Right atrium auricular region (tissue), 2 donors: ENCODE measurements around the gene SPARCL1. TPM values are rescaled to one million over a fixed set of nuclear protein-coding genes. Genes with fewer than 3 reads are reported as not detected.

Experiments used
- DNase-seq: peaks from one replicate; pipeline ENCODE4 v3.0.0-alpha.2; 2019; ENCODE audit warnings: low spot score
- H3K27ac ChIP-seq, 2 donors: fragments of 200-600 bp; sonication (generic); 1 replicate in 1 of 2; 2 replicates in 1 of 2; pipeline ENCODE4 v1.5.1; 2016 to 2019
- H3K27me3 ChIP-seq, 2 donors: fragments of 200-600 bp; sonication (generic); one replicate each; pipeline versions ENCODE4 v1.5.1 to v1.6.0; 2017 to 2019
- H3K36me3 ChIP-seq: fragments of 200-600 bp; sonication (generic); one replicate; pipeline ENCODE4 v1.5.1; 2016
- H3K4me1 ChIP-seq, 2 donors: fragments of 200-600 bp; sonication (generic); one replicate each; pipeline versions ENCODE4 v1.5.1 to v1.6.0; 2017 to 2019
- H3K4me3 ChIP-seq, 2 donors: fragments of 200-600 bp; sonication (generic); 1 replicate in 1 of 2; 2 replicates in 1 of 2; pipeline ENCODE4 v1.5.1; 2017 to 2019; ENCODE audit warnings: mild to moderate bottlenecking in 1 of 2, moderate library complexity in 1 of 2
- H3K9me3 ChIP-seq, 2 donors: fragments of 200-600 bp; sonication (generic); one replicate each; pipeline ENCODE4 v1.5.1; 2019
- total RNA-seq, 2 donors: library from RNA; depleted of rRNA; stranded (reverse); fragments of >200 nt; gene quantifications; one replicate each; pipeline ENCODE4 v1.1.0, GENCODE V29; 2016
- TF ChIP-seq, protein P1 (sequence below), 2 donors: fragments of 200-600 bp; sonication (generic); IDR thresholded peaks; one replicate each; pipeline ENCODE4 v1.5.1; 2019; ENCODE audit warnings: antibody characterized with exemption in 2 of 2

The SPARCL1 gene
- total RNA-seq, 2 donors from 2014 or later, result 501 to 627 TPM

GRCh38 chr4:87567191-87567590 is 38.0 kb upstream of the SPARCL1 start:
- no peaks in the 10 kb centered on the region for H3K36me3 ChIP-seq
- no peaks in the 10 kb centered on the region for H3K4me1 ChIP-seq
- TF ChIP-seq, protein P1, sequence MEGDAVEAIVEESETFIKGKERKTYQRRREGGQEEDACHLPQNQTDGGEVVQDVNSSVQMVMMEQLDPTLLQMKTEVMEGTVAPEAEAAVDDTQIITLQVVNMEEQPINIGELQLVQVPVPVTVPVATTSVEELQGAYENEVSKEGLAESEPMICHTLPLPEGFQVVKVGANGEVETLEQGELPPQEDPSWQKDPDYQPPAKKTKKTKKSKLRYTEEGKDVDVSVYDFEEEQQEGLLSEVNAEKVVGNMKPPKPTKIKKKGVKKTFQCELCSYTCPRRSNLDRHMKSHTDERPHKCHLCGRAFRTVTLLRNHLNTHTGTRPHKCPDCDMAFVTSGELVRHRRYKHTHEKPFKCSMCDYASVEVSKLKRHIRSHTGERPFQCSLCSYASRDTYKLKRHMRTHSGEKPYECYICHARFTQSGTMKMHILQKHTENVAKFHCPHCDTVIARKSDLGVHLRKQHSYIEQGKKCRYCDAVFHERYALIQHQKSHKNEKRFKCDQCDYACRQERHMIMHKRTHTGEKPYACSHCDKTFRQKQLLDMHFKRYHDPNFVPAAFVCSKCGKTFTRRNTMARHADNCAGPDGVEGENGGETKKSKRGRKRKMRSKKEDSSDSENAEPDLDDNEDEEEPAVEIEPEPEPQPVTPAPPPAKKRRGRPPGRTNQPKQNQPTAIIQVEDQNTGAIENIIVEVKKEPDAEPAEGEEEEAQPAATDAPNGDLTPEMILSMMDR (IDR thresholded peaks at IDR 0.05), result no peak
- no peak overlapping the region for H3K4me3 ChIP-seq
- H3K27me3 ChIP-seq, result no peaks in the 10 kb centered on the region
- no peaks in the 10 kb centered on the region for H3K9me3 ChIP-seq
- DNase-seq, result no peak
- no peak overlapping the region for H3K27ac ChIP-seq

- no peak overlapping the region for H3K4me3 ChIP-seq
- no peaks in the 10 kb centered on the region for H3K27me3 ChIP-seq
- H3K27ac ChIP-seq, result no peak overlapping the region
- no peaks in the 10 kb centered on the region for H3K9me3 ChIP-seq
- H3K4me1 ChIP-seq, result no peaks in the 10 kb centered on the region
- TF ChIP-seq, protein P1 (IDR thresholded peaks at IDR 0.05), result no peak
- no peak for DNase-seq
- H3K36me3 ChIP-seq, result no peaks in the 10 kb centered on the region
Measured at GRCh38 chr4:87566276-87566675, 37.1 kb upstream of the SPARCL1 start.

DNA sequence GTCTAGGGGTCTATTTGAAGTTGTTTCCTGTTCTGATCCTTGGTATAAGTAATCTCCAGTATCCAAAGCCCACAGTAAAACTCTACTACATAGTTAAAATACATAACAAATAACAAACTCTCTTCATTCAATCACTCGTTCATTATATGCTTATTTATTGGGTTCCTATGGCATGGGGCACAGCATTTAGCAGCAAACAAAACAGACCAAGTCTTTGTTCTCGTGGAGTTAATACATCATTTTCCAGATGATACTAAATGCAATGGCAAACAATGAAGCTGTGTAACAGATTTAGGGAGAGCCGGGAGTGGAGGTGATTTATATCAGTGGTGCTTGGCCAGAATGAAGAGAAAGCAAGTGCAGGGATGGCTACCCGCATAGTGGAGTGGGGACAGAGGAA is 36.6 kb upstream of the SPARCL1 start:
- no peaks in the 10 kb centered on the region for H3K4me1 ChIP-seq
- H3K4me3 ChIP-seq, result no peak overlapping the region
- no peaks in the 10 kb centered on the region for H3K9me3 ChIP-seq
- no peak for DNase-seq
- TF ChIP-seq, protein P1 (IDR thresholded peaks at IDR 0.05), result no peak
- no peaks in the 10 kb centered on the region for H3K36me3 ChIP-seq
- no peak overlapping the region for H3K27ac ChIP-seq
- H3K27me3 ChIP-seq, result no peaks in the 10 kb centered on the region

- H3K9me3 ChIP-seq, result no peaks in the 10 kb centered on the region
- DNase-seq, result no peak
- no peaks in the 10 kb centered on the region for H3K4me1 ChIP-seq
- H3K27ac ChIP-seq, result no peak overlapping the region
- no peaks in the 10 kb centered on the region for H3K36me3 ChIP-seq
- H3K27me3 ChIP-seq, result no peaks in the 10 kb centered on the region
- H3K4me3 ChIP-seq, result no peak overlapping the region
- TF ChIP-seq, protein P1 (IDR thresholded peaks at IDR 0.05), result no peak
Measured at GRCh38 chr4:87560802-87561201, 31.6 kb upstream of the SPARCL1 start.

- H3K27ac ChIP-seq, result no peak overlapping the region
- no peaks in the 10 kb centered on the region for H3K36me3 ChIP-seq
- no peak overlapping the region for H3K4me3 ChIP-seq
- no peaks in the 10 kb centered on the region for H3K4me1 ChIP-seq
- no peaks in the 10 kb centered on the region for H3K9me3 ChIP-seq
- H3K27me3 ChIP-seq, result no peaks in the 10 kb centered on the region
- TF ChIP-seq, protein P1 (IDR thresholded peaks at IDR 0.05), result no peak
- no peak for DNase-seq
Measured at GRCh38 chr4:87559090-87559837, 30.1 kb upstream of the SPARCL1 start.

DNA sequence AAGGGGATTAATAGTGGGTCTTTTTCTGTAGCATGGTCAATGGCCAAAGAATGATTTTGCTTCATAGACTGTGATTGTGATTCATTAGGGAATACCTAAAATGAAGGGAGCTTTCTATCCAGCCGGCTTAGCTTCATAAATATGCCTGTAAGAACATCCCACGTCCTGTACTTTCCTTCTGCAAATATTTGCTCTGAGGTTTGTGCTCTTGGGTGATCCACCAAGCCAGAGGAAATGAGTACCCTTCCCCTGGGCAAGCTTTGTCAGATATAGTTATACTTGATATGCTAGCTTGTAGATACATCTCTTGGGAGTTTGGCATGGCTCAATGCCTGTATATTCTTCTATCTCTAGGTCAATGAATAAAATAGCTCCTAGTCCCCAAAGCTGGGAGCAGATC is 28.2 kb upstream of the SPARCL1 start:
- H3K36me3 ChIP-seq, result no peaks in the 10 kb centered on the region
- H3K27ac ChIP-seq, result no peak overlapping the region
- TF ChIP-seq, protein P1 (IDR thresholded peaks at IDR 0.05), result no peak
- no peaks in the 10 kb centered on the region for H3K9me3 ChIP-seq
- no peak overlapping the region for H3K4me3 ChIP-seq
- no peaks in the 10 kb centered on the region for H3K4me1 ChIP-seq
- no peaks in the 10 kb centered on the region for H3K27me3 ChIP-seq
- no peak for DNase-seq
